Measurements from ENCODE around the gene TBATA.

The TBATA gene

GRCh38 chr10:70806841-70807240 is 21.7 kb upstream of the TBATA start:
- DNase-seq, result no peak

- DNase-seq, result no peak
Measured at GRCh38 chr10:70805619-70806215, 20.5 kb upstream of the TBATA start.

GRCh38 chr10:70804421-70804808 is 19.2 kb upstream of the TBATA start:
- DNase-seq, result no peak

- DNase-seq, result no peak
Measured at GRCh38 chr10:70803775-70804420, 18.7 kb upstream of the TBATA start.

GRCh38 chr10:70801854-70802253 is 16.7 kb upstream of the TBATA start:
- no peak for DNase-seq

- no peak for DNase-seq
Measured at GRCh38 chr10:70799124-70799523, 13.9 kb upstream of the TBATA start.

- no peak for DNase-seq
Measured at GRCh38 chr10:70797840-70798239, 12.7 kb upstream of the TBATA start.

- DNase-seq, result no peak
Measured at GRCh38 chr10:70795613-70796012, 10.4 kb upstream of the TBATA start.

GRCh38 chr10:70791386-70792039 is 6.3 kb upstream of the TBATA start:
- no peak for DNase-seq

GRCh38 chr10:70786799-70787415 is 1.7 kb upstream of the TBATA start:
- no peak for DNase-seq

GRCh38 chr10:70784471-70784870 is 706 bp downstream of the TBATA start:
- DNase-seq, result no peak

- no peak for DNase-seq
Measured at GRCh38 chr10:70784016-70784415, 1.2 kb downstream of the TBATA start.

- DNase-seq, result no peak
Measured at GRCh38 chr10:70782746-70783680, 2.2 kb downstream of the TBATA start.

GRCh38 chr10:70782086-70782745 is 3.0 kb downstream of the TBATA start:
- no peak for DNase-seq

- DNase-seq, result no peak
Measured at GRCh38 chr10:70781461-70782051, 3.6 kb downstream of the TBATA start.

GRCh38 chr10:70780772-70781171 is 4.4 kb downstream of the TBATA start:
- no peak for DNase-seq

- no peak for DNase-seq
Measured at GRCh38 chr10:70780370-70780760, 4.8 kb downstream of the TBATA start.

- DNase-seq, result no peak
Measured at GRCh38 chr10:70779511-70780369, 5.4 kb downstream of the TBATA start.

GRCh38 chr10:70779088-70779487 is 6.1 kb downstream of the TBATA start:
- no peak for DNase-seq

GRCh38 chr10:70778267-70778924 is 6.8 kb downstream of the TBATA start:
- no peak for DNase-seq

All from stimulated activated CD4-positive, alpha-beta T cell treated with anti-CD3 and anti-CD28 coated beads, Interleukin-1b, Interleukin-23, amount 100 ng/mL, for 48 hours (primary cell).